IMR-90 (cell line): ENCODE results near the gene SMCHD1. TPM values are rescaled to one million over a fixed set of nuclear protein-coding genes. Genes with fewer than 3 reads are reported as not detected.

ENCODE experiments used
- ATAC-seq: fragments of 200-7000 bp; cut with Tn5 transposase; 2 replicates; pipeline ENCODE4 v1.9.1; 2020; ENCODE audit warnings: low read depth, mild to moderate bottlenecking, moderate library complexity
- BruUV-seq: library from RNA; stranded (reverse); fragments of 400-500 nt; replicated peaks from 2 replicates; lab custom pipeline; 2021; lab: Mats Ljungman, UMichigan
- CTCF ChIA-PET: fragments of 300-600 bp; formaldehyde crosslinking; extraction: SDS; loops from one replicate; lab custom pipeline; 2021; ENCODE audit warnings: antibody characterized with exemption; lab: Yijun Ruan, JAX
- POLR2A ChIA-PET: fragments of 300-600 bp; sonication (Branson Sonifier 250); formaldehyde crosslinking; loops from one replicate; lab custom pipeline; 2022; ENCODE audit warnings: antibody characterized with exemption; ENCODE audit not compliant: unreplicated experiment; lab: Charles Lee
- DNase-seq: peaks from one replicate; pipeline ENCODE4 v3.0.0; 2013
- H2AFZ ChIP-seq: replicated peaks from 2 replicates; pipeline ENCODE3; 2013; ENCODE audit warnings: low read length, mild to moderate bottlenecking; ENCODE audit not compliant: poor library complexity
- H2AK5ac ChIP-seq: 2 replicates; pipeline ENCODE4 v1.6.1; 2013; ENCODE audit warnings: low read depth, low read length, inconsistent platforms
- H2AK9ac ChIP-seq: replicated peaks from 2 replicates; pipeline ENCODE3; 2013; ENCODE audit warnings: mild to moderate bottlenecking, low read depth, low read length, moderate library complexity; ENCODE audit not compliant: poor library complexity
- H2BK120ac ChIP-seq: 2 replicates; pipeline ENCODE4 v1.6.1; 2013; ENCODE audit warnings: low read depth, low read length, inconsistent platforms
- H2BK15ac ChIP-seq: 3 replicates; pipeline ENCODE4 v1.6.1; 2013; ENCODE audit warnings: low read depth, low read length, inconsistent platforms
- H2BK20ac ChIP-seq: 2 replicates; pipeline ENCODE4 v1.6.1; 2013; ENCODE audit warnings: low read depth, mild to moderate bottlenecking, inconsistent platforms, low read length, moderate library complexity
- H2BK5ac ChIP-seq: 2 replicates; pipeline ENCODE4 v1.6.1; 2013; ENCODE audit warnings: mild to moderate bottlenecking, low read depth, low read length, inconsistent platforms; ENCODE audit not compliant: poor library complexity, severe bottlenecking
- H3K14ac ChIP-seq: replicated peaks from 2 replicates; pipeline ENCODE4 v1.6.1; 2013; ENCODE audit warnings: low read depth, low read length, inconsistent platforms
- H3K18ac ChIP-seq: 2 replicates; pipeline ENCODE4 v1.6.1; 2013; ENCODE audit warnings: low read depth, low read length, control low read depth
- H3K23ac ChIP-seq: 2 replicates; pipeline ENCODE4 v1.6.1; 2013; ENCODE audit warnings: low read depth, low read length, inconsistent platforms
- H3K27ac ChIP-seq: 2 replicates; pipeline ENCODE4 v1.5.1; 2013; ENCODE audit warnings: mild to moderate bottlenecking, control low read depth, low read length; ENCODE audit not compliant: insufficient read depth
- H3K27me3 ChIP-seq: 2 replicates; pipeline ENCODE4 v1.6.1; 2013; ENCODE audit warnings: low read length; ENCODE audit not compliant: control insufficient read depth, insufficient read depth
- H3K36me3 ChIP-seq: 2 replicates; pipeline ENCODE4 v1.6.1; 2013; ENCODE audit warnings: low read length, mixed read lengths; ENCODE audit not compliant: control insufficient read depth, insufficient read depth
- H3K4ac ChIP-seq: 2 replicates; pipeline ENCODE4 v1.6.1; 2013; ENCODE audit warnings: low read depth, low read length, inconsistent platforms
- H3K4me1 ChIP-seq: 2 replicates; pipeline ENCODE4 v1.6.1; 2013; ENCODE audit warnings: low read length, mixed read lengths; ENCODE audit not compliant: control insufficient read depth, insufficient read depth
- H3K4me2 ChIP-seq: 2 replicates; pipeline ENCODE4 v1.6.1; 2013; ENCODE audit warnings: low read depth, mild to moderate bottlenecking, control low read depth, low read length, moderate library complexity
- H3K4me3 ChIP-seq: 2 replicates; pipeline ENCODE4 v1.5.1; 2013; ENCODE audit warnings: low read depth, mild to moderate bottlenecking, control low read depth, low read length, moderate library complexity; ENCODE audit not compliant: insufficient read depth
- H3K56ac ChIP-seq: 2 replicates; pipeline ENCODE4 v1.6.1; 2013; ENCODE audit warnings: low read length, inconsistent platforms; ENCODE audit not compliant: insufficient read depth; ENCODE audit errors: extremely low read depth
- H3K79me1 ChIP-seq, 2 experiments: 2 replicates each; pipeline ENCODE4 v1.6.1; 2013; ENCODE audit warnings: low read length in 2 of 2, inconsistent platforms in 1 of 2, low read depth in 1 of 2
- H3K9ac ChIP-seq: 2 replicates; pipeline ENCODE4 v1.6.1; 2013; ENCODE audit warnings: low read depth, low read length, control low read depth
- H3K9me1 ChIP-seq: 2 replicates; pipeline ENCODE4 v1.6.1; 2013; ENCODE audit warnings: low read length, inconsistent platforms; ENCODE audit not compliant: insufficient read depth
- H3K9me3 ChIP-seq: 2 replicates; pipeline ENCODE4 v1.6.1; 2013; ENCODE audit warnings: low read length; ENCODE audit not compliant: control insufficient read depth, insufficient read depth
- H4K20me1 ChIP-seq: 2 replicates; pipeline ENCODE4 v1.6.1; 2013; ENCODE audit warnings: low read length, inconsistent platforms; ENCODE audit not compliant: insufficient read depth
- H4K5ac ChIP-seq: 2 replicates; pipeline ENCODE4 v1.6.1; 2013; ENCODE audit warnings: mild to moderate bottlenecking, low read depth, low read length, control low read depth
- H4K8ac ChIP-seq, 2 experiments: 2 replicates each; pipeline ENCODE4 v1.6.1; 2013; ENCODE audit warnings: low read depth in 2 of 2, low read length in 2 of 2, control low read depth in 1 of 2, inconsistent platforms in 1 of 2
- H4K91ac ChIP-seq: 2 replicates; pipeline ENCODE4 v1.6.1; 2013; ENCODE audit warnings: low read depth, low read length, inconsistent platforms; ENCODE audit not compliant: insufficient read depth
- BHLHE40 ChIP-seq: fragments of 150-350 bp; IDR thresholded peaks from 2 replicates; pipeline ENCODE4 v1.6.1; 2016; ENCODE audit warnings: mild to moderate bottlenecking, low read depth, low read length
- CEBPB ChIP-seq: IDR thresholded peaks from 2 replicates; pipeline ENCODE4 v1.6.1; 2012; ENCODE audit warnings: low read depth, low read length, improper control_type of control experiment
- CHD1 ChIP-seq: IDR thresholded peaks from 2 replicates; pipeline ENCODE4 v1.6.1; 2012; ENCODE audit warnings: low read depth, low read length, improper control_type of control experiment
- FOS ChIP-seq: fragments of 150-350 bp; IDR thresholded peaks from 2 replicates; pipeline ENCODE4 v1.6.1; 2016; ENCODE audit warnings: low read depth, low read length
- MAFK ChIP-seq: IDR thresholded peaks from 2 replicates; pipeline ENCODE4 v1.6.1; 2012; ENCODE audit warnings: low read depth, low read length, improper control_type of control experiment
- MXI1 ChIP-seq: IDR thresholded peaks from 2 replicates; pipeline ENCODE4 v1.6.1; 2012; ENCODE audit warnings: low read depth, mild to moderate bottlenecking, low read length, moderate library complexity, borderline replicate concordance
- NFE2L2 ChIP-seq: fragments of 150-350 bp; IDR thresholded peaks from 2 replicates; pipeline ENCODE4 v1.6.1; 2016; ENCODE audit warnings: low read depth, mild to moderate bottlenecking, low read length
- POLR2A ChIP-seq: IDR thresholded peaks from 2 replicates; pipeline ENCODE4 v1.6.1; 2012; ENCODE audit warnings: mild to moderate bottlenecking, low read depth, low read length
- RAD21 ChIP-seq: IDR thresholded peaks from 2 replicates; pipeline ENCODE4 v1.6.1; 2012; ENCODE audit warnings: low read length, improper control_type of control experiment
- RFX5 ChIP-seq: IDR thresholded peaks from 2 replicates; pipeline ENCODE4 v1.8.0; 2012; ENCODE audit warnings: low read depth, mild to moderate bottlenecking, low read length, moderate library complexity
- SMC3 ChIP-seq: fragments of 150-350 bp; IDR thresholded peaks from 2 replicates; pipeline ENCODE4 v1.6.1; 2016; ENCODE audit warnings: low read depth, mild to moderate bottlenecking, antibody characterized with exemption, low read length, moderate library complexity
- USF2 ChIP-seq: fragments of 150-350 bp; IDR thresholded peaks from 2 replicates; pipeline ENCODE4 v1.6.1; 2017; ENCODE audit warnings: mild to moderate bottlenecking, antibody characterized with exemption, low read length, low read depth
- WGBS, 2 experiments: methylation state at CpG; one replicate each; pipeline versions ENCODE4 v1.1.5 to v1.1.7; 2013; ENCODE audit warnings: missing lambda C conversion rate in 2 of 2; ENCODE audit not compliant: insufficient read length in 1 of 2; ENCODE audit errors: extremely low coverage in 2 of 2; 5-methylcytosine and 5-hydroxymethylcytosine counted together
- dilution Hi-C: fragments of 300-500 bp; cut with HindIII; formaldehyde crosslinking; loops from one replicate; pipeline ENCODE4 v1.14.3; 2018; ENCODE audit warnings: low sequenced_read_pairs; ENCODE audit not compliant: unreplicated experiment
- in situ Hi-C: fragments of 300-500 bp; cut with MboI; formaldehyde crosslinking; loops from 3 replicates; pipeline ENCODE4 v1.14.3; 2019; ENCODE audit warnings: low sequenced_read_pairs, inconsistent platforms, mixed read lengths
- intact Hi-C: fragments of 100-400 bp; cut with micrococcal nuclease; formaldehyde crosslinking; loops from 2 replicates; pipeline ENCODE4 v1.10.0; 2022
- polyA plus RNA-seq, 3 experiments: library from polyadenylated mRNA; depleted of rRNA; stranded (reverse); fragments of >200 nt; gene quantifications; 2 replicates each; pipeline ENCODE4 v1.2.3, GENCODE V29; 2012; ENCODE audit warnings: low replicate concordance in 1 of 3
- total RNA-seq: library from RNA; depleted of rRNA; stranded (reverse); fragments of >200 nt; gene quantifications from 2 replicates; pipeline ENCODE4 v1.2.3, GENCODE V29; 2012
- TF ChIP-seq, protein P1 (sequence below): conservative IDR thresholded peaks from 2 replicates; pipeline ENCODE4 v1.5.1; 2012; ENCODE audit warnings: mild to moderate bottlenecking, low read depth, low read length, improper control_type of control experiment
- TF ChIP-seq, protein P2 (sequence below): fragments of 150-350 bp; IDR thresholded peaks from 2 replicates; pipeline ENCODE4 v1.6.1; 2016; ENCODE audit warnings: low read depth, mild to moderate bottlenecking, low read length, moderate library complexity, borderline replicate concordance

The SMCHD1 gene
- total and polyA plus RNA-seq, 2 of the 4 experiments (the other 2 are of a cell fraction): 14.8 to 47.3 TPM

GRCh38 chr18:2774669-2775068, 119.1 kb downstream of the SMCHD1 start:
- H3K36me3 ChIP-seq: peaks cover 42% of the 10 kb centered on the region
- no peak overlapping the region for H3K4me3 ChIP-seq
- DNase-seq (no peak), ATAC-seq (no peak)
- no peaks in the 10 kb centered on the region for H3K27me3 ChIP-seq
- no peak overlapping the region for H2BK20ac ChIP-seq
- H2AK9ac ChIP-seq: no peak overlapping the region
- in situ Hi-C loops (no loop called here), dilution Hi-C loops (no loop called here), intact Hi-C loops (no loop called here)
- H3K4ac ChIP-seq: no peak overlapping the region
- no peak overlapping the region for H3K9ac ChIP-seq
- H4K91ac ChIP-seq: no peak overlapping the region
- H3K4me2 ChIP-seq: no peak overlapping the region
- peaks cover 0 to 3% of the 10 kb centered on the region in 2 experiments; a peak in 2 of 4 replicates for H3K79me1 ChIP-seq
- peaks cover 9% of the 10 kb centered on the region for H3K9me1 ChIP-seq
- TF ChIP-seq FOS (no peak), BHLHE40 (no peak), CHD1 (no peak), POLR2A (no peak), RFX5 (no peak), USF2 (no peak), MXI1 (no peak), NFE2L2 (no peak), RAD21 (no peak), MAFK (no peak), SMC3 (no peak), CEBPB (no peak)
- TF ChIP-seq, protein P1, sequence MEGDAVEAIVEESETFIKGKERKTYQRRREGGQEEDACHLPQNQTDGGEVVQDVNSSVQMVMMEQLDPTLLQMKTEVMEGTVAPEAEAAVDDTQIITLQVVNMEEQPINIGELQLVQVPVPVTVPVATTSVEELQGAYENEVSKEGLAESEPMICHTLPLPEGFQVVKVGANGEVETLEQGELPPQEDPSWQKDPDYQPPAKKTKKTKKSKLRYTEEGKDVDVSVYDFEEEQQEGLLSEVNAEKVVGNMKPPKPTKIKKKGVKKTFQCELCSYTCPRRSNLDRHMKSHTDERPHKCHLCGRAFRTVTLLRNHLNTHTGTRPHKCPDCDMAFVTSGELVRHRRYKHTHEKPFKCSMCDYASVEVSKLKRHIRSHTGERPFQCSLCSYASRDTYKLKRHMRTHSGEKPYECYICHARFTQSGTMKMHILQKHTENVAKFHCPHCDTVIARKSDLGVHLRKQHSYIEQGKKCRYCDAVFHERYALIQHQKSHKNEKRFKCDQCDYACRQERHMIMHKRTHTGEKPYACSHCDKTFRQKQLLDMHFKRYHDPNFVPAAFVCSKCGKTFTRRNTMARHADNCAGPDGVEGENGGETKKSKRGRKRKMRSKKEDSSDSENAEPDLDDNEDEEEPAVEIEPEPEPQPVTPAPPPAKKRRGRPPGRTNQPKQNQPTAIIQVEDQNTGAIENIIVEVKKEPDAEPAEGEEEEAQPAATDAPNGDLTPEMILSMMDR: no peak
- TF ChIP-seq, protein P2, sequence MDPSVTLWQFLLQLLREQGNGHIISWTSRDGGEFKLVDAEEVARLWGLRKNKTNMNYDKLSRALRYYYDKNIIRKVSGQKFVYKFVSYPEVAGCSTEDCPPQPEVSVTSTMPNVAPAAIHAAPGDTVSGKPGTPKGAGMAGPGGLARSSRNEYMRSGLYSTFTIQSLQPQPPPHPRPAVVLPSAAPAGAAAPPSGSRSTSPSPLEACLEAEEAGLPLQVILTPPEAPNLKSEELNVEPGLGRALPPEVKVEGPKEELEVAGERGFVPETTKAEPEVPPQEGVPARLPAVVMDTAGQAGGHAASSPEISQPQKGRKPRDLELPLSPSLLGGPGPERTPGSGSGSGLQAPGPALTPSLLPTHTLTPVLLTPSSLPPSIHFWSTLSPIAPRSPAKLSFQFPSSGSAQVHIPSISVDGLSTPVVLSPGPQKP: no peak
- H4K5ac ChIP-seq: no peak overlapping the region
- CTCF ChIA-PET: no interaction called here
- no peak overlapping the region for H4K8ac ChIP-seq
- no peak overlapping the region for H3K56ac ChIP-seq
- no TSS peak for BruUV-seq
- no CpG with 5 or more reads among the region's 2 CpGs for WGBS, 2 experiments
- H3K18ac ChIP-seq: no peak overlapping the region
- no peaks in the 10 kb centered on the region for H4K20me1 ChIP-seq
- no peak overlapping the region for H2BK15ac ChIP-seq
- no peaks in the 10 kb centered on the region for H3K9me3 ChIP-seq
- no peak overlapping the region for H3K27ac ChIP-seq
- no peak overlapping the region for H2BK5ac ChIP-seq
- no peak overlapping the region for H2AFZ ChIP-seq
- no peak overlapping the region for H3K23ac ChIP-seq
- no peak overlapping the region for H3K14ac ChIP-seq
- no peak overlapping the region for H2BK120ac ChIP-seq
- no peak overlapping the region for H2AK5ac ChIP-seq
- no peaks in the 10 kb centered on the region for H3K4me1 ChIP-seq
- POLR2A ChIA-PET: no interaction called here
